ENCODE measurements around the gene CDA.

GRCh38 chr1:20616847-20617487 lies 28.1 kb downstream of the CDA start:
- no peak for TF ChIP-seq DPF2 (IDR thresholded peaks at IDR 0.05)
- TF ChIP-seq HCFC1 (IDR thresholded peaks at IDR 0.05; ENCODE audit: low read depth, low read length), result no peak
- TF ChIP-seq THRA (IDR thresholded peaks at IDR 0.05), result no peak
- no peak for TF ChIP-seq FOXK2 (conservative IDR thresholded peaks at IDR 0.05 in 1 of 2, IDR thresholded peaks at IDR 0.05 in 1 of 2; ENCODE audit: low read depth in 2 of 2)
- no peak for TF ChIP-seq IRF9 (tag; IDR thresholded peaks at IDR 0.05)
- TF ChIP-seq BRD4 (IDR thresholded peaks at IDR 0.05), result no peak
- TF ChIP-seq SMC3 (conservative IDR thresholded peaks at IDR 0.05; ENCODE audit: insufficient read depth, low read depth, low read length), result no peak
- TF ChIP-seq SIRT6 (IDR thresholded peaks at IDR 0.05; ENCODE audit: low read depth, low read length), result no peak
- no peak for TF ChIP-seq PCBP1 (IDR thresholded peaks at IDR 0.05; ENCODE audit: low read depth, low read length, poor library complexity, severe bottlenecking)
